H9 (cell line): ENCODE data around the gene PPP2R3A. TPM values are rescaled to one million over a fixed set of nuclear protein-coding genes. Genes with fewer than 3 reads are reported as not detected.

Experiments
- DNase-seq: peaks from one replicate; pipeline ENCODE4 v3.0.0-alpha.2; 2017
- H2AFZ ChIP-seq: one replicate; pipeline ENCODE4 v1.6.1; 2013; ENCODE audit warnings: mild to moderate bottlenecking, low read length, control low read depth, moderate library complexity
- H2AK5ac ChIP-seq: 2 replicates; pipeline ENCODE4 v1.6.1; 2013; ENCODE audit warnings: low read length, control low read depth, mixed read lengths; ENCODE audit not compliant: insufficient read length
- H2BK120ac ChIP-seq: one replicate; pipeline ENCODE4 v1.6.1; 2013; ENCODE audit warnings: low read depth, mild to moderate bottlenecking, low read length, control low read depth, inconsistent platforms; ENCODE audit not compliant: poor library complexity, severe bottlenecking
- H2BK12ac ChIP-seq: 2 replicates; pipeline ENCODE4 v1.6.1; 2013; ENCODE audit warnings: low read length, control low read depth, mixed read lengths, low read depth; ENCODE audit not compliant: insufficient read length
- H2BK15ac ChIP-seq: 2 replicates; pipeline ENCODE4 v1.6.1; 2013; ENCODE audit warnings: low read depth, low read length, control low read depth
- H2BK20ac ChIP-seq: one replicate; pipeline ENCODE4 v1.6.1; 2013; ENCODE audit warnings: low read depth, mild to moderate bottlenecking, low read length, control low read depth, inconsistent platforms; ENCODE audit not compliant: poor library complexity, severe bottlenecking
- H2BK5ac ChIP-seq: 2 replicates; pipeline ENCODE4 v1.6.1; 2013; ENCODE audit warnings: low read length, control low read depth, mixed read lengths; ENCODE audit not compliant: insufficient read length
- H3K14ac ChIP-seq: 2 replicates; pipeline ENCODE4 v1.6.1; 2013; ENCODE audit warnings: low read length, control low read depth; ENCODE audit not compliant: insufficient read depth
- H3K18ac ChIP-seq: 2 replicates; pipeline ENCODE4 v1.6.1; 2013; ENCODE audit warnings: low read depth, mild to moderate bottlenecking, mixed read lengths, low read length, control low read depth; ENCODE audit not compliant: insufficient read length
- H3K23ac ChIP-seq: 2 replicates; pipeline ENCODE4 v1.6.1; 2013; ENCODE audit warnings: low read length, control low read depth, mixed read lengths, low read depth; ENCODE audit not compliant: insufficient read length
- H3K23me2 ChIP-seq: 2 replicates; pipeline ENCODE4 v1.6.1; 2013; ENCODE audit warnings: low read depth, mild to moderate bottlenecking, mixed read lengths, low read length, control low read depth; ENCODE audit not compliant: insufficient read length, poor library complexity, severe bottlenecking
- H3K27ac ChIP-seq: 2 replicates; pipeline ENCODE4 v1.5.1; 2013; ENCODE audit warnings: low read length, control low read depth, mixed read lengths, low read depth; ENCODE audit not compliant: insufficient read length
- H3K27me3 ChIP-seq: 2 replicates; pipeline ENCODE4 v1.6.1; 2013; ENCODE audit warnings: low read length, control low read depth, inconsistent platforms; ENCODE audit not compliant: insufficient read depth
- H3K4ac ChIP-seq: 2 replicates; pipeline ENCODE4 v1.6.1; 2013; ENCODE audit warnings: low read depth, mild to moderate bottlenecking, control low read depth, inconsistent platforms, low read length, moderate library complexity
- H3K4me1 ChIP-seq: 2 replicates; pipeline ENCODE4 v1.6.1; 2013; ENCODE audit warnings: low read length, control low read depth, inconsistent platforms; ENCODE audit not compliant: insufficient read depth
- H3K4me2 ChIP-seq: 2 replicates; pipeline ENCODE4 v1.6.1; 2013; ENCODE audit warnings: low read length, control low read depth, mixed read lengths; ENCODE audit not compliant: insufficient read length, insufficient read depth
- H3K56ac ChIP-seq: 2 replicates; pipeline ENCODE4 v1.6.1; 2013; ENCODE audit warnings: low read depth, mild to moderate bottlenecking, mixed read lengths, low read length, control low read depth; ENCODE audit not compliant: insufficient read length
- H3K79me1 ChIP-seq: 2 replicates; pipeline ENCODE4 v1.6.1; 2013; ENCODE audit warnings: low read depth, mild to moderate bottlenecking, moderate library complexity, low read length, control low read depth, inconsistent platforms; ENCODE audit not compliant: insufficient read depth, poor library complexity, severe bottlenecking
- H3K79me2 ChIP-seq: 2 replicates; pipeline ENCODE4 v1.6.1; 2013; ENCODE audit warnings: low read length, control low read depth, inconsistent platforms; ENCODE audit not compliant: insufficient read depth
- H3K9ac ChIP-seq: 2 replicates; pipeline ENCODE4 v1.6.1; 2013; ENCODE audit warnings: low read length, control low read depth, mixed read lengths; ENCODE audit not compliant: insufficient read length; ENCODE audit errors: extremely low read depth
- H3K9me3 ChIP-seq: one replicate; pipeline ENCODE4 v1.6.1; 2013; ENCODE audit warnings: low read depth, low read length, inconsistent platforms; ENCODE audit not compliant: control insufficient read depth
- H3T11ph ChIP-seq: one replicate; pipeline ENCODE4 v1.6.1; 2013; ENCODE audit warnings: mild to moderate bottlenecking, low read length, control low read depth, inconsistent platforms
- H4K20me1 ChIP-seq: one replicate; pipeline ENCODE4 v1.6.1; 2013; ENCODE audit not compliant: control insufficient read depth, insufficient read length, insufficient read depth
- H4K5ac ChIP-seq: 2 replicates; pipeline ENCODE4 v1.6.1; 2013; ENCODE audit warnings: low read depth, mild to moderate bottlenecking, mixed read lengths, low read length, control low read depth; ENCODE audit not compliant: insufficient read length
- H4K8ac ChIP-seq: replicated peaks from 2 replicates; pipeline ENCODE4 v1.6.1; 2013; ENCODE audit warnings: low read length, control low read depth, mixed read lengths, low read depth; ENCODE audit not compliant: insufficient read length
- H4K91ac ChIP-seq: 2 replicates; pipeline ENCODE4 v1.6.1; 2013; ENCODE audit warnings: low read depth, mild to moderate bottlenecking, moderate library complexity, mixed read lengths, low read length, control low read depth; ENCODE audit not compliant: insufficient read length
- H3K27ac Mint-ChIP-seq, 3 experiments: 2 replicates in 2 of 3; 3 replicates in 1 of 3; pipeline ENCODE4 v1.8.0; 2020 to 2021; ENCODE audit warnings: mixed read lengths in 3 of 3, mild to moderate bottlenecking in 1 of 3, moderate library complexity in 1 of 3
- H3K27me3 Mint-ChIP-seq: 2 replicates; pipeline ENCODE4 v1.8.0; 2021; ENCODE audit warnings: low read depth, mild to moderate bottlenecking, moderate library complexity, mixed read lengths
- H3K36me3 Mint-ChIP-seq, 3 experiments: 2 replicates in 2 of 3; 3 replicates in 1 of 3; pipeline ENCODE4 v1.8.0; 2020 to 2021; ENCODE audit warnings: low read depth in 3 of 3, mixed read lengths in 3 of 3; ENCODE audit not compliant: insufficient read depth in 1 of 3
- H3K4me1 Mint-ChIP-seq, 2 experiments: 2 replicates each; pipeline ENCODE4 v1.8.0; 2020; ENCODE audit warnings: mixed read lengths in 2 of 2
- H3K4me3 Mint-ChIP-seq, 2 experiments: 2 replicates in 1 of 2; 3 replicates in 1 of 2; pipeline ENCODE4 v1.8.0; 2020 to 2021; ENCODE audit warnings: mild to moderate bottlenecking in 2 of 2, mixed read lengths in 2 of 2, moderate library complexity in 1 of 2
- H3K9me3 Mint-ChIP-seq, 2 experiments: 2 replicates in 1 of 2; 3 replicates in 1 of 2; pipeline ENCODE4 v1.8.0; 2020; ENCODE audit warnings: mild to moderate bottlenecking in 2 of 2, mixed read lengths in 2 of 2, moderate library complexity in 1 of 2
- WGBS: extraction: QIAGEN DNeasy Blood & Tissue Kit; methylation state at CpG from one replicate; pipeline ENCODE4 v1.1.7; 2013; ENCODE audit warnings: missing lambda C conversion rate, low lambda C conversion rate, mixed read lengths; ENCODE audit not compliant: insufficient read length; ENCODE audit errors: extremely low coverage; 5-methylcytosine and 5-hydroxymethylcytosine counted together
- total RNA-seq: library from RNA; stranded (reverse); gene quantifications from 2 replicates; pipeline ENCODE4 v1.2.1, GENCODE V29; 2021
- TF ChIP-seq, protein P1 (sequence below): fragments of 200-600 bp; sonication (generic); conservative IDR thresholded peaks from 3 replicates; pipeline ENCODE4 v1.8.0; 2021; ENCODE audit warnings: antibody characterized with exemption, mild to moderate bottlenecking

Gene PPP2R3A
- total RNA-seq, 1 experiment from 2014 or later: 12.4 TPM

- Histone ChIP-seq H3K4ac (no peak overlapping the region), H2BK12ac (no peak overlapping the region), H4K8ac (no peak overlapping the region), H3K79me1 (no peaks in the 10 kb centered on the region), H3K4me2 (no peak overlapping the region), H3K4me1 (peaks cover 5% of the 10 kb centered on the region; the same call in 1 of the 2 replicates), H3T11ph (no peak overlapping the region), H2AK5ac (no peak overlapping the region), H2AFZ (no peak overlapping the region), H4K91ac (no peak overlapping the region), H3K14ac (no peak overlapping the region), H3K23ac (no peak overlapping the region), H3K79me2 (no peaks in the 10 kb centered on the region; the same call in 1 of the 2 replicates), H3K23me2 (no peaks in the 10 kb centered on the region), H2BK5ac (no peak overlapping the region), H2BK120ac (no peak overlapping the region), H4K20me1 (peaks cover 2% of the 10 kb centered on the region), H3K9ac (no peak overlapping the region), H2BK20ac (no peak overlapping the region), H3K27me3 (no peaks in the 10 kb centered on the region), H3K56ac (no peak overlapping the region), H3K9me3 (no peaks in the 10 kb centered on the region), H3K18ac (no peak overlapping the region), H4K5ac (no peak overlapping the region), H2BK15ac (no peak overlapping the region), H3K27ac (no peak overlapping the region)
- Mint-ChIP-seq H3K36me3 (peaks cover 14 to 21% (median 18%) of the 10 kb centered on the region in 3 experiments; a peak in 6 of 7 replicates), H3K4me1 (peaks cover 6 to 7% of the 10 kb centered on the region in 2 experiments), H3K9me3 (no peaks in the 10 kb centered on the region), H3K27me3 (no peaks in the 10 kb centered on the region; the same call in 1 of the 2 replicates), H3K4me3 (no peak overlapping the region), H3K27ac (no peak overlapping the region; a peak in 1 of 7 replicates)
- WGBS: no CpG with 5 or more reads among the region's 6 CpGs
- no peak for DNase-seq
- TF ChIP-seq, protein P1, sequence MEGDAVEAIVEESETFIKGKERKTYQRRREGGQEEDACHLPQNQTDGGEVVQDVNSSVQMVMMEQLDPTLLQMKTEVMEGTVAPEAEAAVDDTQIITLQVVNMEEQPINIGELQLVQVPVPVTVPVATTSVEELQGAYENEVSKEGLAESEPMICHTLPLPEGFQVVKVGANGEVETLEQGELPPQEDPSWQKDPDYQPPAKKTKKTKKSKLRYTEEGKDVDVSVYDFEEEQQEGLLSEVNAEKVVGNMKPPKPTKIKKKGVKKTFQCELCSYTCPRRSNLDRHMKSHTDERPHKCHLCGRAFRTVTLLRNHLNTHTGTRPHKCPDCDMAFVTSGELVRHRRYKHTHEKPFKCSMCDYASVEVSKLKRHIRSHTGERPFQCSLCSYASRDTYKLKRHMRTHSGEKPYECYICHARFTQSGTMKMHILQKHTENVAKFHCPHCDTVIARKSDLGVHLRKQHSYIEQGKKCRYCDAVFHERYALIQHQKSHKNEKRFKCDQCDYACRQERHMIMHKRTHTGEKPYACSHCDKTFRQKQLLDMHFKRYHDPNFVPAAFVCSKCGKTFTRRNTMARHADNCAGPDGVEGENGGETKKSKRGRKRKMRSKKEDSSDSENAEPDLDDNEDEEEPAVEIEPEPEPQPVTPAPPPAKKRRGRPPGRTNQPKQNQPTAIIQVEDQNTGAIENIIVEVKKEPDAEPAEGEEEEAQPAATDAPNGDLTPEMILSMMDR: no peak
Measured at GRCh38 chr3:136146981-136147729, 181.6 kb downstream of the PPP2R3A start.
